Right lobe of liver (tissue), 4 donors: Measurements from ENCODE around the gene TLL2.

Source experiments
- POLR2A ChIP-seq: fragments of 450-650 bp; IDR thresholded peaks from one replicate; pipeline ENCODE4 v1.6.1; 2017; ENCODE audit warnings: antibody characterized with exemption, mild to moderate bottlenecking
- TF ChIP-seq, protein P1 (sequence below), 4 donors: fragments of 200-600 bp in 3 of 4; fragments of 450-650 bp in 1 of 4; IDR thresholded peaks; one replicate each; pipeline versions ENCODE4 v1.5.1 to v1.8.0; 2016 to 2022; ENCODE audit warnings: antibody characterized with exemption in 4 of 4, mild to moderate bottlenecking in 2 of 4
- donor health status: DM: no; HTN: no; CAD: no.
- donor health status: DM: no; HTN: no; CAD: no.
- donor health status: DM: no; HTN: yes; CAD: no.

DNA sequence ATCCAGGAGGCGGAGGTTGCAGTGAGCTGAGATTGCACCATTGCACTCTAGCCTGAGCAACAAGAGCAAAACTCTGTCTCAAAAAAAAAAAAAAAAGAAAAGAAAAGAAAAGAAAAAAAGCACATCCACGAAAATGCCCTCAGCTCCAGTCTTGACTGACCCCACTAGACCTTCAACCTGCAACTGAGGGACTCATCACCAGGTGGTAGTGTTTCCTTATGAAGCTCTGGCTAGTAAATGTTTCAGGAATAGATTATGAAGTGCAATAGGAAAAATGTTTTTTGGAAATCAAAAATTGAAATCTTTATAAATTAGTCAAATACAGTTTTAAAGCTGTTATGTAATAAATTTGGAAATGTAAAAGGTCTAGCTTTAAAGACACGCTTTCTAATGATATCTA lies 22.4 kb downstream of the TLL2 start:
- TF ChIP-seq POLR2A: no peak
- TF ChIP-seq, protein P1, sequence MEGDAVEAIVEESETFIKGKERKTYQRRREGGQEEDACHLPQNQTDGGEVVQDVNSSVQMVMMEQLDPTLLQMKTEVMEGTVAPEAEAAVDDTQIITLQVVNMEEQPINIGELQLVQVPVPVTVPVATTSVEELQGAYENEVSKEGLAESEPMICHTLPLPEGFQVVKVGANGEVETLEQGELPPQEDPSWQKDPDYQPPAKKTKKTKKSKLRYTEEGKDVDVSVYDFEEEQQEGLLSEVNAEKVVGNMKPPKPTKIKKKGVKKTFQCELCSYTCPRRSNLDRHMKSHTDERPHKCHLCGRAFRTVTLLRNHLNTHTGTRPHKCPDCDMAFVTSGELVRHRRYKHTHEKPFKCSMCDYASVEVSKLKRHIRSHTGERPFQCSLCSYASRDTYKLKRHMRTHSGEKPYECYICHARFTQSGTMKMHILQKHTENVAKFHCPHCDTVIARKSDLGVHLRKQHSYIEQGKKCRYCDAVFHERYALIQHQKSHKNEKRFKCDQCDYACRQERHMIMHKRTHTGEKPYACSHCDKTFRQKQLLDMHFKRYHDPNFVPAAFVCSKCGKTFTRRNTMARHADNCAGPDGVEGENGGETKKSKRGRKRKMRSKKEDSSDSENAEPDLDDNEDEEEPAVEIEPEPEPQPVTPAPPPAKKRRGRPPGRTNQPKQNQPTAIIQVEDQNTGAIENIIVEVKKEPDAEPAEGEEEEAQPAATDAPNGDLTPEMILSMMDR (IDR thresholded peaks at IDR 0.05): peak in 3 of 4 donors; percentile 22 to 36 (median 28)
